ENCODE results near the gene MMP8. TPM values are rescaled to one million over a fixed set of nuclear protein-coding genes. Genes with fewer than 3 reads are reported as not detected.
A peak's percentile ranks its signal among the peaks of the same experiment; 100 is the strongest.

MMP8 gene
- polyA plus RNA-seq, 1 donor (not counting 4 experiments of a cell fraction or from before 2014, with no cell fraction given): 0.09 TPM

- dilution Hi-C loops (cut with MboI; ENCODE audit: extremely low pct_ligation_motif_present, low sequenced_read_pairs): no loop called here
- Histone ChIP-seq H3K4me2 (ENCODE audit: control insufficient read depth, extremely low read depth, insufficient read depth, low read depth, low read length) (peak overlapping the region; percentile 65), H3K27me3 (ENCODE audit: control insufficient read depth, extremely low read depth, insufficient read depth, low read length) (no peaks in the 10 kb centered on the region), H4K20me1 (ENCODE audit: control insufficient read depth, extremely low read depth, insufficient read depth, low read length) (no peaks in the 10 kb centered on the region), H3K4me3 (ENCODE audit: control insufficient read depth in 2 of 3, extremely low read depth in 1 of 3, insufficient read depth in 2 of 3, low read depth in 1 of 3, low read length in 3 of 3) (no peak overlapping the region), H3K4me1 (ENCODE audit: control insufficient read depth, extremely low read depth, insufficient read depth, low read length) (peaks cover 56% of the 10 kb centered on the region), H3K36me3 (ENCODE audit: control insufficient read depth in 2 of 2, extremely low read depth in 1 of 2, insufficient read depth in 2 of 2, low read length in 2 of 2) (no peaks in the 10 kb centered on the region), H3K79me2 (ENCODE audit: control insufficient read depth, insufficient read depth, low read length) (no peaks in the 10 kb centered on the region), H2AFZ (ENCODE audit: control insufficient read depth, low read length) (no peak overlapping the region), H3K27ac (ENCODE audit: control insufficient read depth, insufficient read depth, low read length) (peak overlapping the region; percentile 81), H3K9ac (ENCODE audit: control insufficient read depth, extremely low read depth, insufficient read depth, low read length) (peak overlapping the region; percentile 42), H3K9me1 (ENCODE audit: control insufficient read depth, extremely low read depth, insufficient read depth, low read length) (no peaks in the 10 kb centered on the region), H3K9me3 (ENCODE audit: control insufficient read depth, low read depth, low read length) (no peaks in the 10 kb centered on the region)
- DNase-seq (ENCODE audit: low read depth, low spot score) (no peak), FAIRE-seq (peak; percentile 91)
- TF ChIP-seq EZH2 (IDR thresholded peaks at IDR 0.05; ENCODE audit: low read length) (no peak), CTCF (optimal IDR thresholded peaks at IDR 0.05 in 1 of 3, IDR thresholded peaks at IDR 0.05 in 1 of 3, conservative IDR thresholded peaks at IDR 0.05 in 1 of 3; ENCODE audit: extremely low read depth in 1 of 3, insufficient read depth in 2 of 3, low read length in 3 of 3) (no peak)
These were observed 37.6 kb upstream of the MMP8 start for GRCh38 chr11:102762361-102762767.

- Histone ChIP-seq H2AFZ (ENCODE audit: control insufficient read depth, low read length) (no peak overlapping the region), H4K20me1 (ENCODE audit: control insufficient read depth, extremely low read depth, insufficient read depth, low read length) (no peaks in the 10 kb centered on the region), H3K27ac (ENCODE audit: control insufficient read depth, insufficient read depth, low read length) (peak overlapping the region; percentile 81), H3K36me3 (ENCODE audit: control insufficient read depth in 2 of 2, extremely low read depth in 1 of 2, insufficient read depth in 2 of 2, low read length in 2 of 2) (no peaks in the 10 kb centered on the region), H3K9ac (ENCODE audit: control insufficient read depth, extremely low read depth, insufficient read depth, low read length) (peak overlapping the region; percentile 42), H3K4me1 (ENCODE audit: control insufficient read depth, extremely low read depth, insufficient read depth, low read length) (peaks cover 56% of the 10 kb centered on the region), H3K4me2 (ENCODE audit: control insufficient read depth, extremely low read depth, insufficient read depth, low read depth, low read length) (peak overlapping the region; percentile 65), H3K4me3 (ENCODE audit: control insufficient read depth in 2 of 3, extremely low read depth in 1 of 3, insufficient read depth in 2 of 3, low read depth in 1 of 3, low read length in 3 of 3) (no peak overlapping the region), H3K9me1 (ENCODE audit: control insufficient read depth, extremely low read depth, insufficient read depth, low read length) (no peaks in the 10 kb centered on the region), H3K27me3 (ENCODE audit: control insufficient read depth, extremely low read depth, insufficient read depth, low read length) (no peaks in the 10 kb centered on the region), H3K9me3 (ENCODE audit: control insufficient read depth, low read depth, low read length) (no peaks in the 10 kb centered on the region), H3K79me2 (ENCODE audit: control insufficient read depth, insufficient read depth, low read length) (no peaks in the 10 kb centered on the region)
- DNase-seq (ENCODE audit: low read depth, low spot score) (no peak), FAIRE-seq (no peak)
- dilution Hi-C loops (cut with MboI; ENCODE audit: extremely low pct_ligation_motif_present, low sequenced_read_pairs): no loop called here
- TF ChIP-seq CTCF (optimal IDR thresholded peaks at IDR 0.05 in 1 of 3, IDR thresholded peaks at IDR 0.05 in 1 of 3, conservative IDR thresholded peaks at IDR 0.05 in 1 of 3; ENCODE audit: extremely low read depth in 1 of 3, insufficient read depth in 2 of 3, low read length in 3 of 3) (no peak), EZH2 (IDR thresholded peaks at IDR 0.05; ENCODE audit: low read length) (no peak)
These were observed 37.0 kb upstream of the MMP8 start for GRCh38 chr11:102761646-102762238.
